Coronary artery (tissue), 2 donors: ENCODE measurements around the gene OSBPL1A.

Experiments
- DNase-seq: peaks from one replicate; pipeline ENCODE4 v3.0.0-alpha.2; 2017; ENCODE audit warnings: low spot score
- H3K27ac ChIP-seq, 2 donors: fragments of 200-600 bp; sonication (generic); one replicate each; pipeline ENCODE4 v1.5.1; 2016 to 2019
- H3K4me3 ChIP-seq: fragments of 200-600 bp; sonication (generic); 2 replicates; pipeline ENCODE4 v1.5.1; 2016; ENCODE audit warnings: mild to moderate bottlenecking, moderate library complexity
- TF ChIP-seq, protein P1 (sequence below): fragments of 200-600 bp; sonication (generic); IDR thresholded peaks from one replicate; pipeline ENCODE4 v1.5.1; 2019; ENCODE audit warnings: antibody characterized with exemption

OSBPL1A gene

GRCh38 chr18:24126155-24126961 is 271.3 kb downstream of the OSBPL1A start:
- Histone ChIP-seq H3K4me3 (no peak overlapping the region), H3K27ac (no peak overlapping the region)
- TF ChIP-seq, protein P1, sequence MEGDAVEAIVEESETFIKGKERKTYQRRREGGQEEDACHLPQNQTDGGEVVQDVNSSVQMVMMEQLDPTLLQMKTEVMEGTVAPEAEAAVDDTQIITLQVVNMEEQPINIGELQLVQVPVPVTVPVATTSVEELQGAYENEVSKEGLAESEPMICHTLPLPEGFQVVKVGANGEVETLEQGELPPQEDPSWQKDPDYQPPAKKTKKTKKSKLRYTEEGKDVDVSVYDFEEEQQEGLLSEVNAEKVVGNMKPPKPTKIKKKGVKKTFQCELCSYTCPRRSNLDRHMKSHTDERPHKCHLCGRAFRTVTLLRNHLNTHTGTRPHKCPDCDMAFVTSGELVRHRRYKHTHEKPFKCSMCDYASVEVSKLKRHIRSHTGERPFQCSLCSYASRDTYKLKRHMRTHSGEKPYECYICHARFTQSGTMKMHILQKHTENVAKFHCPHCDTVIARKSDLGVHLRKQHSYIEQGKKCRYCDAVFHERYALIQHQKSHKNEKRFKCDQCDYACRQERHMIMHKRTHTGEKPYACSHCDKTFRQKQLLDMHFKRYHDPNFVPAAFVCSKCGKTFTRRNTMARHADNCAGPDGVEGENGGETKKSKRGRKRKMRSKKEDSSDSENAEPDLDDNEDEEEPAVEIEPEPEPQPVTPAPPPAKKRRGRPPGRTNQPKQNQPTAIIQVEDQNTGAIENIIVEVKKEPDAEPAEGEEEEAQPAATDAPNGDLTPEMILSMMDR: no peak
- no peak for DNase-seq

DNA sequence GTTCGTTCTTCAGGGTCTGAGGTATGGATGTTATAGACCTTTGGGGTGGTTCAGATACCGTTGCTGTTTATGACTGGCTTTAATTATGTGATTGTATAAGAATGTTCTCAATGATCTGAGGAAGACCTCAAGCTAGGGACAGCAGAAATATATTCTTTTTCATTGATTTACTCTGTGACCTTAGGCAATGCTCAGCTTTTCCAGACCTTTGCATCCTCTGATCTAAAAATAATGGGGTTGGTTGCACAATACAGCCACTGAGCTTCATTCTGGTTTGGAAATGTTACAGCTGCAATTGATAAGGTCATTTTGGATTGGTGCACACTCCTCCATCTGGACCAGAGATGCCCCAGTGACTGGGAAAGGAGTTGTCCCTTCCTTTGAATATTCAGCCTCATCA is 276.0 kb downstream of the OSBPL1A start:
- Histone ChIP-seq H3K27ac (no peak overlapping the region), H3K4me3 (no peak overlapping the region)
- no peak for DNase-seq
- TF ChIP-seq, protein P1: no peak

DNA sequence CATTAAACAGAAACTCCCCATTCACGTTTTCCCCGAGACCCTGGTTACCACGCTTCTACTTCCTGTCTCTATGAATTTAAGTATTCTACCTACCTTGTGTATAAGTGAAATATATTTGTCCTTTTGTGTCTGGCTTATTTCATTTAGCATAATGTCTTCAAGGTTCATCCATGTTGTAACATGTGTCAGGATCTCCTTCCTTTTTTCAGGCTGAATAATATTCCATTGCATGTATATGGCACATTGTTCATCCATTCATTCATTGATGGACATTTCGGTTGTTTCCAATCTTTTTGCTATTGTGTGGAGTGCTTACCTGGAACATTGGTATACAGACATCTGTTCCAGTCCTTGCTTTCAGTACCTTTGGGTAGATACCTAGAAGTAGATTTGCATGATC is 276.9 kb downstream of the OSBPL1A start:
- no peak for DNase-seq

GRCh38 chr18:24118750-24119577 is 278.7 kb downstream of the OSBPL1A start:
- H3K4me3 ChIP-seq: no peak overlapping the region
- no peak overlapping the region for H3K27ac ChIP-seq
- TF ChIP-seq, protein P1: peak; percentile 63
- DNase-seq: no peak

More for the DNA sequence above, 276.9 kb downstream of the OSBPL1A start:
- Histone ChIP-seq H3K27ac (no peak overlapping the region), H3K4me3 (no peak overlapping the region)
- TF ChIP-seq, protein P1: no peak

GRCh38 chr18:24115628-24116027 is 282.0 kb downstream of the OSBPL1A start:
- TF ChIP-seq, protein P1: no peak
- H3K27ac ChIP-seq: no peak overlapping the region
- no peak for DNase-seq
- H3K4me3 ChIP-seq: no peak overlapping the region

DNA sequence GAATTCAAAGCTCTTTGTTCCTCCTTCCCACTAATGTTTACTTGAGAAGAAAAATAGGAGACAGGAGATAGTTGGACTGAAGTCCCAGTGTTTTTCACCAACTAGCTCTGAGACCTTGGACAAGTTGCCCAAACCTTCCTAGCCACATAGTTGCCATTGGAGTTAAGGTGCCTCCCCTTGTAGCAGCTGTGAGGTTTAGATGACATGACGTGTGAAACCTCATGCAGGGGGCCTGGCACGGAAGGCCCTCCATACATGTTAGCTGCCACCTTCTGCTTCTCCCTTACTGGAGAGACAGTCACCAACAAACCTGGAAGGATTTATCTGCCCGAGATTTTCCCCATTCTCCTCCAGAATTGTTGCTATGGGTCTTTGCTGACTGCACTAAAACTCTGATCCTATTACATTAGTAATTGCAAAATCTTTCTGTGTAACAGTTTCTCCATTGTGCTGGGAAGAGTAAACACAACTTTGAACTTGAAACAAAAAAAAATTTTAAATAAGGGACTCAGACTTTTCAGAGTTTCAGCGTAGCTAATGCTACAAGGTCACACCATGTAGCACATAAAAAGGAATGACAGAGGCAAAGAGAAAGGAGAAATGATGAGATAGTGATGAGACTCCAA is 282.6 kb downstream of the OSBPL1A start:
- no peak for DNase-seq
- Histone ChIP-seq H3K27ac (no peak overlapping the region), H3K4me3 (no peak overlapping the region)
- TF ChIP-seq, protein P1: no peak
